Erythroblast (primary cell): ENCODE data around the gene TMEM234.

Experiments
- GATA1 ChIP-seq: IDR thresholded peaks from 2 replicates; pipeline ENCODE4 v1.6.1; 2011; ENCODE audit warnings: low read depth, mild to moderate bottlenecking, control low read depth, low read length, moderate library complexity
- POLR2A ChIP-seq: IDR thresholded peaks from 2 replicates; pipeline ENCODE4 v1.6.1; 2011; ENCODE audit warnings: mild to moderate bottlenecking, low read length

- TF ChIP-seq POLR2A (no peak), GATA1 (no peak)
These were observed 49.4 kb downstream of the TMEM234 start for GRCh38 chr1:32172621-32173245.
